Left colon (tissue), 2 donors: ENCODE results near the gene HBG2. TPM values are rescaled to one million over a fixed set of nuclear protein-coding genes. Genes with fewer than 3 reads are reported as not detected.
"Not testable (repeated sequence)": the region's sequence is repeated elsewhere in the genome, so short reads cannot be mapped to it uniquely, and the experiment has no call there.

ENCODE experiments used
- ATAC-seq: fragments of 200-7000 bp; cut with Tn5 transposase; one replicate; pipeline ENCODE4 v1.9.1; 2020; ENCODE audit warnings: mild to moderate bottlenecking, moderate library complexity
- DNase-seq, 2 donors: peaks; one replicate each; pipeline ENCODE4 v3.0.0-alpha.2; 2020
- intact Hi-C, 2 donors: fragments of 100-400 bp; cut with DNase I in 1 of 2; cut with micrococcal nuclease in 1 of 2; formaldehyde crosslinking; loops; one replicate each; pipeline versions ENCODE4 v1.11.2 to v1.14.0; 2022; cut with DNase I, micrococcal nuclease
- long read RNA-seq: library from polyadenylated mRNA; unstranded; transcript quantifications from one replicate; pipeline ENCODE4 v2.0.0, GENCODE V29; 2021
- total RNA-seq, 2 donors: library from RNA; stranded (reverse); fragmentation: NEBNext Ultra II Directional; extraction: Animal tissue kit (Norgen Biotek cat#: 25700); gene quantifications; one replicate each; pipeline ENCODE4 v1.2.1, GENCODE V29; 2021
- donor health status: DM: no; HTN: no; CAD: no.
- donor health status: DM: yes; HTN: yes; CAD: no.

Gene HBG2
- total RNA-seq = not detected
- long read RNA-seq = 0 reads

- intact Hi-C loops, DNase-seq, ATAC-seq: not testable (repeated sequence)
Observed at GRCh38 chr11:5254646-5255413, at the start of gene HBG2. Gene HBG2 (minus strand): TSS chr11:5254781. CDS start chr11:5254728, 53 bp downstream.

GRCh38 chr11:5304046-5304445 is 49.5 kb upstream of the HBG2 start:
- DNase-seq (no peak), ATAC-seq (no peak)
- intact Hi-C loops = no loop called here

GRCh38 chr11:5303626-5304025 is 49.0 kb upstream of the HBG2 start:
- intact Hi-C loops = no loop called here
- no peak for DNase-seq
- ATAC-seq = no peak

- intact Hi-C loops = no loop called here
- ATAC-seq (no peak), DNase-seq (no peak)
Observed at GRCh38 chr11:5301846-5302245, 47.3 kb upstream of the HBG2 start, which contains the start of gene OR51B4. Gene OR51B4 (minus strand): TSS chr11:5301946. CDS start chr11:5301946, 0 bp downstream.

- intact Hi-C loops = no loop called here
Observed at GRCh38 chr11:5300251-5300650, 45.7 kb upstream of the HBG2 start.

GRCh38 chr11:5298451-5298850 is 43.9 kb upstream of the HBG2 start:
- DNase-seq (no peak), ATAC-seq (no peak)
- intact Hi-C loops = no loop called here

More at GRCh38 chr11:5300251-5300650, 45.7 kb upstream of the HBG2 start:
- ATAC-seq (no peak), DNase-seq (no peak)

- ATAC-seq (no peak), DNase-seq (no peak)
- intact Hi-C loops = no loop called here
Observed at GRCh38 chr11:5297721-5298323, 43.2 kb upstream of the HBG2 start.

- DNase-seq, ATAC-seq, intact Hi-C loops: not testable (repeated sequence)
Observed at GRCh38 chr11:5294342-5294995, 39.9 kb upstream of the HBG2 start.

GRCh38 chr11:5293028-5293427 is 38.4 kb upstream of the HBG2 start:
- ATAC-seq (no peak), DNase-seq (no peak)
- intact Hi-C loops = no loop called here

GRCh38 chr11:5291207-5291838 is 36.7 kb upstream of the HBG2 start:
- intact Hi-C loops = no loop called here
- ATAC-seq (no peak), DNase-seq (no peak)

GRCh38 chr11:5290106-5290505 is 35.5 kb upstream of the HBG2 start:
- DNase-seq = no peak
- ATAC-seq = no peak
- intact Hi-C loops = no loop called here

GRCh38 chr11:5289696-5290095 is 35.1 kb upstream of the HBG2 start:
- DNase-seq (no peak), ATAC-seq (no peak)
- intact Hi-C loops = no loop called here

- no peak for ATAC-seq
- intact Hi-C loops = no loop called here
Observed at GRCh38 chr11:5288906-5289550, 34.4 kb upstream of the HBG2 start.

GRCh38 chr11:5288108-5288905 is 33.7 kb upstream of the HBG2 start:
- intact Hi-C loops = no loop called here
- ATAC-seq = no peak
- DNase-seq = no peak

More at GRCh38 chr11:5288906-5289550, 34.4 kb upstream of the HBG2 start:
- no peak for DNase-seq

GRCh38 chr11:5286901-5287300 is 32.3 kb upstream of the HBG2 start:
- no peak for ATAC-seq
- intact Hi-C loops = no loop called here
- DNase-seq = no peak

GRCh38 chr11:5286351-5286750 is 31.8 kb upstream of the HBG2 start:
- ATAC-seq (no peak), DNase-seq (no peak)
- intact Hi-C loops = no loop called here

GRCh38 chr11:5285703-5286340 is 31.2 kb upstream of the HBG2 start:
- ATAC-seq (no peak), DNase-seq (no peak)
- intact Hi-C loops = no loop called here

GRCh38 chr11:5284637-5285036 is 30.1 kb upstream of the HBG2 start:
- intact Hi-C loops = no loop called here
- ATAC-seq (no peak), DNase-seq (no peak)
